Smooth muscle cell (in vitro differentiated cells): ENCODE results near the gene CERS3. TPM values are rescaled to one million over a fixed set of nuclear protein-coding genes. Genes with fewer than 3 reads are reported as not detected.

Experiments used
- DNase-seq: peaks from one replicate; lab custom pipeline; 2025; ENCODE audit not compliant: unreplicated experiment; lab: John Stamatoyannopoulos, UW
- H2AFZ ChIP-seq: fragments of 200-600 bp; sonication (generic); 2 replicates; pipeline ENCODE4 v1.6.0; 2016; ENCODE audit warnings: antibody characterized with exemption, low read depth, mild to moderate bottlenecking
- H3F3A ChIP-seq: fragments of 200-600 bp; sonication (generic); 2 replicates; pipeline ENCODE4 v1.6.0; 2017; ENCODE audit warnings: antibody characterized with exemption, low read depth
- H3K27ac ChIP-seq: fragments of 200-600 bp; sonication (generic); 2 replicates; pipeline ENCODE4 v1.5.1; 2016; ENCODE audit warnings: low read depth, mild to moderate bottlenecking
- H3K27me3 ChIP-seq: fragments of 200-600 bp; sonication (generic); 2 replicates; pipeline ENCODE4 v1.6.1; 2016; ENCODE audit warnings: low read depth, mild to moderate bottlenecking
- H3K36me3 ChIP-seq: fragments of 200-600 bp; sonication (generic); 2 replicates; pipeline ENCODE4 v1.5.1; 2016; ENCODE audit warnings: low read depth
- H3K4me1 ChIP-seq: fragments of 200-600 bp; sonication (generic); 2 replicates; pipeline ENCODE4 v1.5.1; 2016; ENCODE audit warnings: low read depth
- H3K4me2 ChIP-seq: fragments of 200-600 bp; sonication (generic); 2 replicates; pipeline ENCODE4 v1.6.0; 2016; ENCODE audit warnings: mild to moderate bottlenecking
- H3K4me3 ChIP-seq: fragments of 200-600 bp; sonication (generic); 2 replicates; pipeline ENCODE4 v1.5.1; 2016; ENCODE audit warnings: mild to moderate bottlenecking
- H3K79me2 ChIP-seq: fragments of 200-600 bp; sonication (generic); 2 replicates; pipeline ENCODE4 v1.6.0; 2016; ENCODE audit warnings: low read depth, mild to moderate bottlenecking
- H3K9ac ChIP-seq: fragments of 200-600 bp; sonication (generic); 2 replicates; pipeline ENCODE4 v1.6.0; 2016; ENCODE audit warnings: low read depth
- H3K9me3 ChIP-seq: fragments of 200-600 bp; sonication (generic); replicated peaks from 2 replicates; pipeline ENCODE4 v1.5.1; 2016; ENCODE audit warnings: low read depth
- H4K20me1 ChIP-seq: fragments of 200-600 bp; sonication (generic); 2 replicates; pipeline ENCODE4 v1.6.0; 2016; ENCODE audit warnings: low read depth
- WGBS: methylation state at CpG from one replicate; pipeline ENCODE4 v1.1.7; 2016; ENCODE audit warnings: low lambda C conversion rate; 5-methylcytosine and 5-hydroxymethylcytosine counted together
- polyA plus RNA-seq: library from polyadenylated mRNA; unstranded; fragments of >200 nt; fragmentation: Nextera tagmentation; extraction: Ambion mirVana; gene quantifications from 2 replicates; pipeline ENCODE4 v1.2.1, GENCODE V29; 2016
- total RNA-seq: library from RNA; depleted of rRNA; stranded (reverse); fragments of >200 nt; gene quantifications from 2 replicates; pipeline ENCODE4 v1.2.3, GENCODE V29; 2014
- TF ChIP-seq, protein P1 (sequence below): fragments of 200-600 bp; sonication (generic); IDR thresholded peaks from 2 replicates; pipeline ENCODE4 v1.5.1; 2017; ENCODE audit warnings: borderline replicate concordance, mild to moderate bottlenecking, antibody characterized with exemption; ENCODE audit not compliant: insufficient read depth, poor library complexity, severe bottlenecking

The CERS3 gene
- total and polyA plus RNA-seq, 2 experiments from 2014 or later, result 0.87 to 6.3 TPM

DNA sequence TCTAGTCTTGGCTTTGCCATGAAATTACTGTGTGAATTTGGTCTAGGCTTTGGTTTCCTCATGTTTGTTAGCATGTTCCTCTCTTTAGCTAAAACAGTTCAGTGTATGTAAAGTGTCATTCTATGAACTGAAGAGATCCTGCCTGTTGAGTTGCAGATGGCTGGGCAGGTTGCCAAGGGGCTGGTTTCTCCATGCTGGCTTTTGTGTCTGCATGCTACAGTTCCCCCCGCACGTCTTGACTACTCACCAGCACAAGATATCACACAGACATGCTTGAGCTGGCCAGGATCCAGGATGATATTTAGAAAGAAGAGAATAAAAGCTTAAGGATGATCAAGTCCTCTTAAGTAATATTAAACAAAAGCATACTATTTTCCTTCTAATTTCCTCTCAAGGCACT lies 90.2 kb downstream of the CERS3 start:
- peak overlapping the region; percentile 61 for H3K4me2 ChIP-seq
- H3K27ac ChIP-seq, result peak overlapping the region; percentile 65
- peak; percentile 12 for DNase-seq

GRCh38 chr15:100437261-100437660 lies 91.5 kb downstream of the CERS3 start:
- H4K20me1 ChIP-seq, result no peaks in the 10 kb centered on the region
- no peak overlapping the region for H3K4me3 ChIP-seq
- WGBS, result 82% methylated on average over 3 of the region's 3 CpGs
- H2AFZ ChIP-seq, result no peak overlapping the region
- H3K9me3 ChIP-seq, result no peaks in the 10 kb centered on the region
- H3K27ac ChIP-seq, result no peak overlapping the region
- no peak for DNase-seq
- H3K36me3 ChIP-seq, result no peaks in the 10 kb centered on the region
- H3F3A ChIP-seq, result no peaks in the 10 kb centered on the region
- no peak overlapping the region for H3K4me2 ChIP-seq
- no peak overlapping the region for H3K9ac ChIP-seq
- H3K4me1 ChIP-seq, result peaks cover 7% of the 10 kb centered on the region
- TF ChIP-seq, protein P1, sequence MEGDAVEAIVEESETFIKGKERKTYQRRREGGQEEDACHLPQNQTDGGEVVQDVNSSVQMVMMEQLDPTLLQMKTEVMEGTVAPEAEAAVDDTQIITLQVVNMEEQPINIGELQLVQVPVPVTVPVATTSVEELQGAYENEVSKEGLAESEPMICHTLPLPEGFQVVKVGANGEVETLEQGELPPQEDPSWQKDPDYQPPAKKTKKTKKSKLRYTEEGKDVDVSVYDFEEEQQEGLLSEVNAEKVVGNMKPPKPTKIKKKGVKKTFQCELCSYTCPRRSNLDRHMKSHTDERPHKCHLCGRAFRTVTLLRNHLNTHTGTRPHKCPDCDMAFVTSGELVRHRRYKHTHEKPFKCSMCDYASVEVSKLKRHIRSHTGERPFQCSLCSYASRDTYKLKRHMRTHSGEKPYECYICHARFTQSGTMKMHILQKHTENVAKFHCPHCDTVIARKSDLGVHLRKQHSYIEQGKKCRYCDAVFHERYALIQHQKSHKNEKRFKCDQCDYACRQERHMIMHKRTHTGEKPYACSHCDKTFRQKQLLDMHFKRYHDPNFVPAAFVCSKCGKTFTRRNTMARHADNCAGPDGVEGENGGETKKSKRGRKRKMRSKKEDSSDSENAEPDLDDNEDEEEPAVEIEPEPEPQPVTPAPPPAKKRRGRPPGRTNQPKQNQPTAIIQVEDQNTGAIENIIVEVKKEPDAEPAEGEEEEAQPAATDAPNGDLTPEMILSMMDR, result no peak
- no peaks in the 10 kb centered on the region for H3K79me2 ChIP-seq
- H3K27me3 ChIP-seq, result no peaks in the 10 kb centered on the region

More for the DNA sequence above, 90.2 kb downstream of the CERS3 start:
- 35% methylated on average over 2 of the region's 2 CpGs for WGBS
- no peaks in the 10 kb centered on the region for H3F3A ChIP-seq
- H3K36me3 ChIP-seq, result no peaks in the 10 kb centered on the region
- no peaks in the 10 kb centered on the region for H3K9me3 ChIP-seq
- H4K20me1 ChIP-seq, result no peaks in the 10 kb centered on the region
- peaks cover 7% of the 10 kb centered on the region for H3K4me1 ChIP-seq
- H3K27me3 ChIP-seq, result no peaks in the 10 kb centered on the region
- no peaks in the 10 kb centered on the region for H3K79me2 ChIP-seq
- TF ChIP-seq, protein P1, result no peak
- no peak overlapping the region for H3K4me3 ChIP-seq
- no peak overlapping the region for H3K9ac ChIP-seq
- H2AFZ ChIP-seq, result no peak overlapping the region

DNA sequence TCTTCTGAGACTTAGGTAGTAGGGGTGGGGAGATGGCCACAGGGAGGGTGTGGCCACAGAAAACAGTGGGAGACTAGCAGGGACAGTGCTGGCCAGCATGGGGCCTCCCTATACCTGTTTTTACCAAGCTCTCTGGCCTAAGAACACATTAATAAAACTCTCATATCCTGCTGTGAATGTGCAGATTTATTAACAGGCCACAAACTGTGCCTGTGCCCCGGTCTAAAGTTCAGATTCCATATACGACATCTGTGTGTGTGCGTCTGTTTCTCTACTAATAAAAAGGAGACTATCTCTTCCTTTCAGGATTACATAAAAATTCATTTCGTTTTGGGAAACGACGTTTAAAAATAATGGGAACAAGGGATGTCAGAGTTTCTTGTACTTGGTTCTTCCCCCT lies 94.2 kb downstream of the CERS3 start:
- Histone ChIP-seq H2AFZ (peak overlapping the region; percentile 36), H3K4me1 (peaks cover 7% of the 10 kb centered on the region), H3K36me3 (no peaks in the 10 kb centered on the region), H3K9ac (no peak overlapping the region), H3K79me2 (no peaks in the 10 kb centered on the region), H3K27me3 (no peaks in the 10 kb centered on the region), H3K4me2 (no peak overlapping the region), H4K20me1 (no peaks in the 10 kb centered on the region), H3K4me3 (no peak overlapping the region), H3F3A (no peaks in the 10 kb centered on the region), H3K27ac (peak overlapping the region; percentile 26), H3K9me3 (no peaks in the 10 kb centered on the region)
- 64% methylated on average over 6 of the region's 6 CpGs for whole genome bisulfite sequencing
- TF ChIP-seq, protein P1, result no peak
- DNase-seq, result no peak

- Histone ChIP-seq H2AFZ (no peak overlapping the region), H3K4me3 (no peak overlapping the region), H3K36me3 (no peaks in the 10 kb centered on the region), H3K4me1 (peaks cover 5% of the 10 kb centered on the region), H3F3A (no peaks in the 10 kb centered on the region), H3K27ac (no peak overlapping the region), H3K79me2 (no peaks in the 10 kb centered on the region), H3K4me2 (no peak overlapping the region), H3K9me3 (no peaks in the 10 kb centered on the region), H4K20me1 (no peaks in the 10 kb centered on the region), H3K9ac (no peak overlapping the region), H3K27me3 (no peaks in the 10 kb centered on the region)
- TF ChIP-seq, protein P1, result no peak
- WGBS, result 82% methylated on average over 8 of the region's 8 CpGs
- DNase-seq, result no peak
Observed at GRCh38 chr15:100434038-100434437, 94.7 kb downstream of the CERS3 start.
